PC-3 (cell line): ENCODE measurements around the gene ACOT11. TPM values are rescaled to one million over a fixed set of nuclear protein-coding genes. Genes with fewer than 3 reads are reported as not detected.

Source experiments
- ATAC-seq: fragments of 200-7000 bp; cut with Tn5 transposase; 2 replicates; pipeline ENCODE4 v1.9.1; 2020; ENCODE audit warnings: mild to moderate bottlenecking, moderate library complexity
- BruUV-seq: library from RNA; stranded (reverse); fragments of 400-500 nt; replicated peaks from 2 replicates; lab custom pipeline; 2021; lab: Mats Ljungman, UMichigan
- CTCF ChIA-PET: fragments of 300-600 bp; sonication (Branson Sonifier 250); formaldehyde crosslinking; loops from one replicate; lab custom pipeline; 2022; ENCODE audit warnings: antibody characterized with exemption; lab: Charles Lee
- POLR2A ChIA-PET: fragments of 300-600 bp; sonication (Branson Sonifier 250); formaldehyde crosslinking; loops from one replicate; lab custom pipeline; 2022; ENCODE audit warnings: antibody characterized with exemption; ENCODE audit not compliant: unreplicated experiment; lab: Charles Lee
- DNase-seq: peaks from one replicate; pipeline ENCODE4 v3.0.0-alpha.2; 2015
- H2AFZ ChIP-seq: fragments of 300-600 bp; sonication (generic); 2 replicates; pipeline ENCODE4 v1.6.0; 2016; ENCODE audit warnings: antibody characterized with exemption, low read length
- H3F3A ChIP-seq: fragments of 300-600 bp; sonication (generic); one replicate; pipeline ENCODE4 v1.6.0; 2017; ENCODE audit warnings: antibody characterized with exemption, low read length, control low read depth, mild to moderate bottlenecking; ENCODE audit not compliant: unreplicated experiment
- H3K27ac ChIP-seq: fragments of 300-600 bp; sonication (generic); 2 replicates; pipeline ENCODE4 v1.5.1; 2016; ENCODE audit warnings: mild to moderate bottlenecking, low read length
- H3K27me3 ChIP-seq: fragments of 300-600 bp; sonication (generic); 2 replicates; pipeline ENCODE4 v1.6.1; 2016; ENCODE audit warnings: low read length, mixed read lengths
- H3K36me3 ChIP-seq: fragments of 300-600 bp; sonication (generic); 2 replicates; pipeline ENCODE4 v1.6.1; 2016; ENCODE audit warnings: low read depth, mixed run types, low read length, mixed read lengths
- H3K4me1 ChIP-seq: fragments of 300-600 bp; sonication (generic); 2 replicates; pipeline ENCODE4 v1.5.1; 2016; ENCODE audit warnings: low read length; ENCODE audit not compliant: insufficient read depth
- H3K4me2 ChIP-seq: fragments of 300-600 bp; sonication (generic); 2 replicates; pipeline ENCODE4 v1.6.0; 2016; ENCODE audit warnings: low read length
- H3K4me3 ChIP-seq: fragments of 300-600 bp; sonication (generic); 2 replicates; pipeline ENCODE4 v1.5.1; 2016; ENCODE audit warnings: mild to moderate bottlenecking, low read length, mixed read lengths
- H3K79me2 ChIP-seq: fragments of 300-600 bp; sonication (generic); 2 replicates; pipeline ENCODE4 v1.6.1; 2017; ENCODE audit warnings: low read length, mixed read lengths
- H3K9ac ChIP-seq: fragments of 300-600 bp; sonication (generic); 2 replicates; pipeline ENCODE4 v1.6.0; 2016; ENCODE audit warnings: mild to moderate bottlenecking, low read length
- H3K9me2 ChIP-seq: fragments of 300-600 bp; sonication (generic); replicated peaks from 2 replicates; pipeline ENCODE4 v1.6.1; 2016; ENCODE audit warnings: mixed run types, low read length, mixed read lengths
- H3K9me3 ChIP-seq: fragments of 300-600 bp; sonication (generic); 2 replicates; pipeline ENCODE4 v1.6.1; 2016; ENCODE audit warnings: low read length, mixed read lengths
- H4K20me1 ChIP-seq: fragments of 300-600 bp; sonication (generic); 2 replicates; pipeline ENCODE4 v1.6.1; 2016; ENCODE audit warnings: low read length, mixed read lengths
- CTCF ChIP-seq: fragments of 300-600 bp; sonication (generic); conservative IDR thresholded peaks from 2 replicates; pipeline ENCODE4 v1.5.1; 2017; ENCODE audit warnings: antibody characterized with exemption, low read depth, mild to moderate bottlenecking, low read length
- EZH2 ChIP-seq: fragments of 300-600 bp; sonication (generic); IDR thresholded peaks from one replicate; pipeline ENCODE4 v1.6.1; 2017; ENCODE audit warnings: antibody characterized with exemption, mild to moderate bottlenecking, low read length; ENCODE audit not compliant: unreplicated experiment
- EZH2phosphoT487 ChIP-seq: fragments of 300-600 bp; sonication (generic); IDR thresholded peaks from 2 replicates; pipeline ENCODE4 v1.6.1; 2018; ENCODE audit warnings: mild to moderate bottlenecking, antibody characterized with exemption, low read length, borderline replicate concordance
- intact Hi-C: fragments of 100-400 bp; cut with micrococcal nuclease; formaldehyde crosslinking; loops from 2 replicates; pipeline ENCODE4 v1.9.0; 2023
- total RNA-seq: library from RNA; depleted of rRNA; stranded (reverse); fragments of >200 nt; gene quantifications from 2 replicates; pipeline ENCODE4 v1.2.3, GENCODE V29; 2014

Gene ACOT11
- total RNA-seq, 1 experiment from 2014 or later, result 5.0 TPM

- intact Hi-C loops, result no loop called here
- no peak overlapping the region for H3K4me2 ChIP-seq
- no peak overlapping the region for H3K27ac ChIP-seq
- H3K9me2 ChIP-seq, result no peaks in the 10 kb centered on the region
- CTCF ChIA-PET, result no interaction called here
- H3K36me3 ChIP-seq, result no peaks in the 10 kb centered on the region
- H3K9me3 ChIP-seq, result no peaks in the 10 kb centered on the region
- H3K9ac ChIP-seq, result no peak overlapping the region
- H2AFZ ChIP-seq, result no peak overlapping the region
- ATAC-seq (no peak), DNase-seq (no peak)
- no peak overlapping the region for H3K4me3 ChIP-seq
- no peaks in the 10 kb centered on the region for H3K4me1 ChIP-seq
- no peaks in the 10 kb centered on the region for H3F3A ChIP-seq
- no peaks in the 10 kb centered on the region for H3K79me2 ChIP-seq
- H3K27me3 ChIP-seq, result no peaks in the 10 kb centered on the region
- no peaks in the 10 kb centered on the region for H4K20me1 ChIP-seq
- TF ChIP-seq EZH2 (no peak), CTCF (no peak), EZH2phosphoT487 (no peak)
- POLR2A ChIA-PET, result no interaction called here
- no TSS peak for BruUV-seq
These were observed 62.9 kb downstream of the ACOT11 start for GRCh38 chr1:54610601-54611580.

DNA sequence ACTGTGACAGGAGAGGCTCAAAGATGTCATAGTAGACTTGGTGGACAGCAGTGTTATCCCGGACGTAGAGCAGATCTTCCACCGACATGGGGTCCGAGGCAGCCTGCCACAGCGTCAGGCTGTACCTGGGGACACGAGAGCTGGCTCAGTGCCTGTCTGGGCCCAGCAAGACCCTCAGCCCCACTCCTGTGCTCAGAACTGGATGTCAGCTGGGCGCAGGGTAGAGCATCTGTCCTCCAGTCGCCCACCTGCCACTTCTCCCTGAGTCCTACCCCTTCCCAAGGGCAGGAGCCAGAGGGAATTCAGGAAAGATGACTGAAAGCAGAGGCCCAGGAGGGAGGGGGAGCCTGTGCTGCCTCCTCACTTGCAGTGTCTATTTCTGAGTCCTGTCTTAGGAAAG is 63.6 kb downstream of the ACOT11 start:
- BruUV-seq, result no TSS peak
- Histone ChIP-seq H3K79me2 (no peaks in the 10 kb centered on the region), H4K20me1 (no peaks in the 10 kb centered on the region), H3K27me3 (no peaks in the 10 kb centered on the region), H3K27ac (no peak overlapping the region), H3K9me2 (no peaks in the 10 kb centered on the region), H3K4me3 (no peak overlapping the region), H3K9ac (no peak overlapping the region), H3K9me3 (no peaks in the 10 kb centered on the region), H2AFZ (no peak overlapping the region), H3F3A (no peaks in the 10 kb centered on the region), H3K4me2 (no peak overlapping the region), H3K4me1 (no peaks in the 10 kb centered on the region), H3K36me3 (no peaks in the 10 kb centered on the region)
- intact Hi-C loops, result no loop called here
- ChIA-PET CTCF (no interaction called here), POLR2A (no interaction called here)
- ATAC-seq (no peak), DNase-seq (no peak)
- TF ChIP-seq EZH2, result no peak
- no peak for TF ChIP-seq CTCF
- TF ChIP-seq EZH2phosphoT487, result no peak

- Histone ChIP-seq H3K79me2 (no peaks in the 10 kb centered on the region), H3K27me3 (no peaks in the 10 kb centered on the region), H3K4me2 (no peak overlapping the region), H3K9ac (no peak overlapping the region), H4K20me1 (no peaks in the 10 kb centered on the region), H3K27ac (no peak overlapping the region), H3K4me1 (no peaks in the 10 kb centered on the region), H3K36me3 (no peaks in the 10 kb centered on the region), H3K4me3 (no peak overlapping the region), H3K9me2 (no peaks in the 10 kb centered on the region), H3F3A (no peaks in the 10 kb centered on the region), H2AFZ (no peak overlapping the region), H3K9me3 (no peaks in the 10 kb centered on the region)
- intact Hi-C loops, result no loop called here
- ChIA-PET CTCF (no interaction called here), POLR2A (no interaction called here)
- no peak for ATAC-seq
- BruUV-seq, result no TSS peak
- no peak for DNase-seq
- TF ChIP-seq EZH2phosphoT487, result no peak
- TF ChIP-seq EZH2, result no peak
- no peak for TF ChIP-seq CTCF
These were observed 66.0 kb downstream of the ACOT11 start for GRCh38 chr1:54614024-54614423.
